ENCODE measurements around the gene SUPT4H1.

SUPT4H1 gene

GRCh38 chr17:58338841-58339754 is 12.9 kb downstream of the SUPT4H1 start:
- CTCF ChIA-PET, result interaction anchor here (0.8 to 6.3 kb wide), 4 partner anchors 12 to 23 kb away, joined by 3 to 28 read pairs (median 8); partner anchors contain the start of gene SUPT4H1
- peak; percentile 51 for DNase-seq (ENCODE audit: low read depth, low spot score)
- H3K4me3 ChIP-seq (ENCODE audit: low read depth, low read length), result peak overlapping the region; percentile 62

DNA sequence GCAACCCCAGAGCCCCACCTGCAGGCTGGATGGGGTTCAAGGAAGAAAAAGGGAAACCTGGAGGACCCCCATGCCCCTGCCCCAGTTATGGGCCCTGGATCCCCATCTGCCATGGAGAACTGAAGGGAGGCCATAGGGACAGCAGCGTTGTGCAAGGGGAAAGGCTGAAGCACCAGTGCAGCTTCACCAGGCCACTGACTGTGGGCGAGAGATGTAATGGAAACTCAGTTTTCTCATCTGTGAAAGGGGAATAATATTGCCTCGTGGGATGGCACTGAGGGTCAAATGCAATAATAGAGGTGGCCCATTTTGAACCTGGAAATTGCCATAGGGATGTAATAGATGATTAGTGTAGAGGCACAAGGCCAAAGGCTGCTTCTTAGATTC is 13.6 kb downstream of the SUPT4H1 start:
- DNase-seq (ENCODE audit: low read depth, low spot score), result no peak
- peak overlapping the region; percentile 62 for H3K4me3 ChIP-seq (ENCODE audit: low read depth, low read length)
- TF ChIP-seq, protein P1, sequence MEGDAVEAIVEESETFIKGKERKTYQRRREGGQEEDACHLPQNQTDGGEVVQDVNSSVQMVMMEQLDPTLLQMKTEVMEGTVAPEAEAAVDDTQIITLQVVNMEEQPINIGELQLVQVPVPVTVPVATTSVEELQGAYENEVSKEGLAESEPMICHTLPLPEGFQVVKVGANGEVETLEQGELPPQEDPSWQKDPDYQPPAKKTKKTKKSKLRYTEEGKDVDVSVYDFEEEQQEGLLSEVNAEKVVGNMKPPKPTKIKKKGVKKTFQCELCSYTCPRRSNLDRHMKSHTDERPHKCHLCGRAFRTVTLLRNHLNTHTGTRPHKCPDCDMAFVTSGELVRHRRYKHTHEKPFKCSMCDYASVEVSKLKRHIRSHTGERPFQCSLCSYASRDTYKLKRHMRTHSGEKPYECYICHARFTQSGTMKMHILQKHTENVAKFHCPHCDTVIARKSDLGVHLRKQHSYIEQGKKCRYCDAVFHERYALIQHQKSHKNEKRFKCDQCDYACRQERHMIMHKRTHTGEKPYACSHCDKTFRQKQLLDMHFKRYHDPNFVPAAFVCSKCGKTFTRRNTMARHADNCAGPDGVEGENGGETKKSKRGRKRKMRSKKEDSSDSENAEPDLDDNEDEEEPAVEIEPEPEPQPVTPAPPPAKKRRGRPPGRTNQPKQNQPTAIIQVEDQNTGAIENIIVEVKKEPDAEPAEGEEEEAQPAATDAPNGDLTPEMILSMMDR (IDR thresholded peaks at IDR 0.05; ENCODE audit: insufficient read depth, low read length, missing control alignments), result no peak
- POLR2A ChIA-PET, result interaction anchor here (0.5 to 7.5 kb wide), 6 partner anchors 9 to 1384 kb away, joined by 3 to 88 read pairs (median 6); partner anchors contain the start of gene SUPT4H1
- CTCF ChIA-PET, result interaction anchor here (0.8 to 6.3 kb wide), 4 partner anchors 11 to 21 kb away, joined by 5 to 28 read pairs (median 10); partner anchors contain the start of genes SUPT4H1 and TSPOAP1

More at GRCh38 chr17:58338841-58339754, 12.9 kb downstream of the SUPT4H1 start:
- POLR2A ChIA-PET, result interaction anchor here (0.5 to 7.5 kb wide), 6 partner anchors 8 to 1384 kb away, joined by 3 to 88 read pairs (median 6); partner anchors contain the start of gene SUPT4H1
- TF ChIP-seq, protein P1 (IDR thresholded peaks at IDR 0.05; ENCODE audit: insufficient read depth, low read length, missing control alignments), result no peak

DNA sequence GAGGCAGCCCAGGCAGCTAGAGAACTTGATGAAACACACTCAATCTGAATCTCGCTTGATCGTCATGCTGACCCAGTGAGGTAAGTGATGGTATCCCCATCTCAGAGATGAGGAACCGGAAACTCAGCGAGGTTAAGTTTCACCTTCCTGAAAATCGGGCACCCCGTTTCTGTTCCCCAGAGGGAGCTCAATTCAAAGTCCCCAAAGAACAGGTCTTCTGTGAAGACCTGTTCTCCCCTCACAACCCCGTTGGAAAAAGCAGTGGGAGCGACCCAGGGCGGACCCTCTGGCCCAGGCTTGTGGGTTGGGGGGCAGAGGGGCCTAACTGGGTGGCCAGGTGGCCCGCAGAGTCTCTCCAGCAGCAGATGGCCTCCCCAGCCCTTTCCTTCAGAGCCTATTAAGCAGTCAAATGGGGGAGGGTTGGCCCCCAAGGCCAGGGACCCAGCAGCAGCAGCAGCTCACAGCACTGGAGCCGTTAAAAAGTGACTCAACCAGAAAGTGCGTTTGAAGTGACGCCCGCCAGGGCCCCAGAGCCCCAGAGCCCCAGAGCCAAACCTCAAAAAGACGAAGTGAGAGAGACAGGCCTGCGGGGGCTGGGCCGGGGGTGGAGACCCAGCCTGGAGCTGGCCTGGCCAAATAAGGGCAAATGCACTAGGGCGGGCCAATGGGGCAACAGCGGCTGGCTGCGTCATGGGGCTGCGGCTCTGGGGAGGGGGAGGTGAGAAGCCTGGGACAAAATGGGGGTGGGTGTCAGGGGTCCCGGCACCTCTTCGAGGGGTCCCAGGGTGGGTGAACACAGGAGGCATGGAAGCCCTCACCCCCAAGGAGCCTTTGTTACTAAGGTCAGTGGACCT is 14.2 kb downstream of the SUPT4H1 start:
- TF ChIP-seq, protein P1 (IDR thresholded peaks at IDR 0.05; ENCODE audit: insufficient read depth, low read length, missing control alignments), result no peak
- H3K4me3 ChIP-seq (ENCODE audit: low read depth, low read length), result no peak overlapping the region
- CTCF ChIA-PET, result interaction anchor here (0.8 to 6.3 kb wide), 5 partner anchors 9 to 21 kb away, joined by 3 to 28 read pairs (median 4); partner anchors contain the start of genes SUPT4H1 and TSPOAP1
- peak; percentile 86 for DNase-seq (ENCODE audit: low read depth, low spot score)
- POLR2A ChIA-PET, result interaction anchor here (1.0 to 7.5 kb wide), 4 partner anchors 9 to 14 kb away, joined by 4 to 88 read pairs (median 6); partner anchors contain the start of gene SUPT4H1

GRCh38 chr17:58337210-58337599 is 14.8 kb downstream of the SUPT4H1 start:
- DNase-seq (ENCODE audit: low read depth, low spot score), result no peak
- POLR2A ChIA-PET, result interaction anchor here (1.0 to 7.5 kb wide), 3 partner anchors 10 to 14 kb away, joined by 4 to 88 read pairs (median 6); partner anchors contain the start of gene SUPT4H1
- no peak overlapping the region for H3K4me3 ChIP-seq (ENCODE audit: low read depth, low read length)
- TF ChIP-seq, protein P1 (IDR thresholded peaks at IDR 0.05; ENCODE audit: insufficient read depth, low read length, missing control alignments), result no peak
- CTCF ChIA-PET, result interaction anchor here (0.8 to 6.3 kb wide), 7 partner anchors 9 to 90 kb away, joined by 3 to 28 read pairs (median 3); partner anchors contain the start of genes SUPT4H1 and TSPOAP1

- no peak for DNase-seq (ENCODE audit: low read depth, low spot score)
- H3K4me3 ChIP-seq (ENCODE audit: low read depth, low read length), result no peak overlapping the region
- TF ChIP-seq, protein P1 (IDR thresholded peaks at IDR 0.05; ENCODE audit: insufficient read depth, low read length, missing control alignments), result no peak
- POLR2A ChIA-PET, result interaction anchor here (7.5 kb wide), 1 partner anchor 15 kb away, joined by 88 read pairs; the partner anchor contains the start of gene SUPT4H1
- CTCF ChIA-PET, result interaction anchor here (0.8 to 6.3 kb wide), 8 partner anchors 9 to 89 kb away, joined by 3 to 28 read pairs (median 4); partner anchors contain the start of genes SUPT4H1 and TSPOAP1
Observed at GRCh38 chr17:58336456-58337209, 15.4 kb downstream of the SUPT4H1 start.

All from AG04449 (cell line).